Liver (tissue), 9 donors: ENCODE results near the gene SETD1A. TPM values are rescaled to one million over a fixed set of nuclear protein-coding genes. Genes with fewer than 3 reads are reported as not detected.

Experiments
- DNase-seq: peaks from one replicate; pipeline ENCODE4 v3.0.0-alpha.2; 2017; ENCODE audit warnings: low spot score
- H3K27ac ChIP-seq, 2 donors: one replicate each; pipeline ENCODE4 v1.7.0; 2013; ENCODE audit warnings: inconsistent platforms in 2 of 2, low read length in 2 of 2, control low read depth in 1 of 2, low read depth in 1 of 2, mild to moderate bottlenecking in 1 of 2
- H3K27me3 ChIP-seq, 4 donors: one replicate each; pipeline versions ENCODE4 v1.6.1 to v1.7.0; 2013; ENCODE audit warnings: low read length in 3 of 4, inconsistent platforms in 1 of 4, mild to moderate bottlenecking in 1 of 4, moderate library complexity in 1 of 4; ENCODE audit not compliant: control insufficient read depth in 4 of 4, insufficient read depth in 4 of 4
- H3K36me3 ChIP-seq, 4 donors: one replicate each; pipeline versions ENCODE4 v1.6.1 to v1.7.0; 2013; ENCODE audit warnings: low read length in 3 of 4, mild to moderate bottlenecking in 3 of 4, low read depth in 1 of 4, moderate library complexity in 1 of 4; ENCODE audit not compliant: control insufficient read depth in 4 of 4, insufficient read depth in 3 of 4
- H3K4me1 ChIP-seq, 4 donors: one replicate each; pipeline versions ENCODE4 v1.6.1 to v1.7.0; 2013; ENCODE audit warnings: low read length in 3 of 4, mild to moderate bottlenecking in 3 of 4, moderate library complexity in 1 of 4; ENCODE audit not compliant: control insufficient read depth in 4 of 4, insufficient read depth in 4 of 4
- H3K4me3 ChIP-seq, 3 donors: one replicate each; pipeline versions ENCODE4 v1.6.1 to v1.7.0; 2013; ENCODE audit warnings: low read length in 3 of 3, control low read depth in 1 of 3, low read depth in 1 of 3, mild to moderate bottlenecking in 1 of 3
- H3K9ac ChIP-seq, 2 donors: one replicate each; pipeline ENCODE4 v1.7.0; 2013; ENCODE audit warnings: low read length in 2 of 2, mild to moderate bottlenecking in 2 of 2, moderate library complexity in 2 of 2, control low read depth in 1 of 2, low read depth in 1 of 2
- H3K9me3 ChIP-seq, 4 donors: one replicate each; pipeline versions ENCODE4 v1.6.1 to v1.7.0; 2013; ENCODE audit warnings: low read length in 3 of 4; ENCODE audit not compliant: control insufficient read depth in 4 of 4
- ATF3 ChIP-seq: IDR thresholded peaks from 2 replicates; pipeline ENCODE4 v1.6.1; 2016; ENCODE audit warnings: antibody characterized with exemption
- EGR1 ChIP-seq, 2 donors: IDR thresholded peaks; 2 replicates each; pipeline ENCODE4 v1.6.1; 2016 to 2018; ENCODE audit warnings: antibody characterized with exemption in 2 of 2, low read depth in 2 of 2
- FOXA1 ChIP-seq: IDR thresholded peaks from 2 replicates; pipeline ENCODE4 v1.6.1; 2016; ENCODE audit warnings: antibody characterized with exemption
- FOXA2 ChIP-seq: IDR thresholded peaks from 2 replicates; pipeline ENCODE4 v1.6.1; 2016; ENCODE audit warnings: antibody characterized with exemption
- GABPA ChIP-seq, 2 donors: IDR thresholded peaks in 1 of 2; conservative IDR thresholded peaks in 1 of 2; 2 replicates each; pipeline ENCODE4 v1.6.1; 2016; ENCODE audit warnings: antibody characterized with exemption in 2 of 2, mild to moderate bottlenecking in 1 of 2, moderate library complexity in 1 of 2
- HNF4A ChIP-seq, 2 donors: conservative IDR thresholded peaks; 2 replicates each; pipeline ENCODE4 v1.6.1; 2016; ENCODE audit warnings: antibody characterized with exemption in 2 of 2, mild to moderate bottlenecking in 2 of 2
- HNF4G ChIP-seq: IDR thresholded peaks from 2 replicates; pipeline ENCODE4 v1.6.1; 2016; ENCODE audit warnings: antibody characterized with exemption
- JUND ChIP-seq, 2 donors: IDR thresholded peaks; 2 replicates each; pipeline ENCODE4 v1.6.1; 2016; ENCODE audit warnings: antibody characterized with exemption in 2 of 2
- NR2F2 ChIP-seq: IDR thresholded peaks from 2 replicates; pipeline ENCODE4 v1.6.1; 2016; ENCODE audit warnings: antibody characterized with exemption
- RAD21 ChIP-seq, 2 donors: IDR thresholded peaks; 2 replicates each; pipeline ENCODE4 v1.6.1; 2016; ENCODE audit warnings: antibody characterized with exemption in 2 of 2, mild to moderate bottlenecking in 2 of 2
- REST ChIP-seq: IDR thresholded peaks from 2 replicates; pipeline ENCODE4 v1.6.1; 2016; ENCODE audit warnings: antibody characterized with exemption, mild to moderate bottlenecking
- RXRA ChIP-seq, 2 donors: IDR thresholded peaks; 2 replicates each; pipeline ENCODE4 v1.6.1; 2017 to 2018; ENCODE audit warnings: antibody characterized with exemption in 2 of 2, mild to moderate bottlenecking in 1 of 2
- SP1 ChIP-seq: IDR thresholded peaks from 2 replicates; pipeline ENCODE4 v1.6.1; 2018; ENCODE audit warnings: antibody characterized with exemption, mild to moderate bottlenecking
- TAF1 ChIP-seq: conservative IDR thresholded peaks from 2 replicates; pipeline ENCODE4 v1.6.1; 2016; ENCODE audit warnings: antibody characterized with exemption, mild to moderate bottlenecking
- YY1 ChIP-seq: IDR thresholded peaks from 2 replicates; pipeline ENCODE4 v1.6.1; 2016; ENCODE audit warnings: antibody characterized with exemption, mild to moderate bottlenecking
- WGBS: extraction: QIAGEN DNeasy Blood & Tissue Kit; methylation state at CpG from one replicate; pipeline ENCODE4 v1.1.7; 2013; 5-methylcytosine and 5-hydroxymethylcytosine counted together
- polyA plus RNA-seq, 2 donors: library from polyadenylated mRNA; stranded (reverse) in 1 of 2; unstranded in 1 of 2; fragments of 200-250 nt in 1 of 2; fragments of >200 nt in 1 of 2; fragmentation: Nextera tagmentation in 1 of 2; extraction: Ambion mirVana in 1 of 2; gene quantifications; one replicate each; pipeline versions ENCODE4 v1.2.1 to v1.2.3, GENCODE V29; 2013 to 2015
- total RNA-seq, 2 donors: library from RNA; depleted of rRNA; stranded (reverse); fragments of >200 nt; gene quantifications; one replicate each; pipeline ENCODE4 v1.2.3, GENCODE V29; 2014
- TF ChIP-seq, protein P1 (sequence below): fragments of 150-350 bp; IDR thresholded peaks from 2 replicates; pipeline ENCODE4 v1.5.1; 2017; ENCODE audit warnings: improper control_type of control experiment, low read depth, low read length; ENCODE audit not compliant: missing input control
- TF ChIP-seq, protein P2 (sequence below): IDR thresholded peaks from 2 replicates; pipeline ENCODE4 v1.6.1; 2016; ENCODE audit warnings: antibody characterized with exemption
- TF ChIP-seq, protein P3 (sequence below): IDR thresholded peaks from 2 replicates; pipeline ENCODE4 v1.6.1; 2016; ENCODE audit warnings: antibody characterized with exemption
- donor health status: healthy.
- donor health status: healthy.
- donor health status: healthy.
- donor health status: healthy.
- donor health status: healthy.

The SETD1A gene
- total and polyA plus RNA-seq, 4 donors, result 2.7 to 4.9 (median 3.7) TPM

DNA sequence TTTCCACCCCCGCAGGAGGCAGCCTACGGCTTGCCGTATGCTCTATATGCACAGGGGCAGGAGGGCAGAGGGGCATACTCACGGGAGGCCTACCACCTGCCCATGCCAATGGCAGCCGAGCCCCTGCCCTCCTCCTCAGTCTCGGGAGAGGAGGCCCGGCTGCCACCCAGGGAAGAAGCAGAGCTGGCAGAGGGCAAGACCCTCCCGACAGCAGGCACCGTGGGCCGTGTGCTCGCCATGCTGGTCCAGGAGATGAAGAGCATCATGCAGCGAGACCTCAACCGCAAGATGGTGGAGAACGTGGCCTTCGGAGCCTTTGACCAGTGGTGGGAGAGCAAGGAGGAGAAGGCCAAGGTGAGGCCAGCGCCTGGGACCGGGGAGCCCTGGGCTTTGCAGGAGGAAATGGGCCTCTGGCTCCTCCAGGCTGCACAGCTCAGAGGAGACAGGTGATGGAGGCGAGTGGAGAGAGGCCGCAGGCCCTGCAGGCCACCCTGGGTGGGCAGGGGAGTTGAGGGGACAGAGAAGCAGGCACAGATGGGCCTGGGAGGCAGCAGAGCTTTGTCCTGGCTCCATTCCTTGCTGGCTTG lies 8.6 kb downstream of the SETD1A start:
- H3K27ac ChIP-seq, result no peak overlapping the region
- WGBS, result 96% methylated on average over 19 of the region's 19 CpGs

More for the DNA sequence above, 8.6 kb downstream of the SETD1A start:
- no peaks in the 10 kb centered on the region for H3K9me3 ChIP-seq
- H3K36me3 ChIP-seq, result peaks cover 24 to 75% (median 58%) of the 10 kb centered on the region in 4 donors
- no peak overlapping the region for H3K9ac ChIP-seq
- TF ChIP-seq JUND (IDR thresholded peaks at IDR 0.05) (no peak), HNF4G (no peak), RAD21 (IDR thresholded peaks at IDR 0.05) (no peak), REST (no peak), EGR1 (IDR thresholded peaks at IDR 0.05; ENCODE audit: low read depth in 2 of 2) (no peak), ATF3 (no peak), FOXA2 (no peak), RXRA (IDR thresholded peaks at IDR 0.05) (no peak), HNF4A (conservative IDR thresholded peaks at IDR 0.05) (no peak), GABPA (IDR thresholded peaks at IDR 0.05 in 1 of 2, conservative IDR thresholded peaks at IDR 0.05 in 1 of 2) (no peak), TAF1 (no peak), NR2F2 (no peak), FOXA1 (no peak), SP1 (no peak), YY1 (no peak)
- TF ChIP-seq, protein P1, sequence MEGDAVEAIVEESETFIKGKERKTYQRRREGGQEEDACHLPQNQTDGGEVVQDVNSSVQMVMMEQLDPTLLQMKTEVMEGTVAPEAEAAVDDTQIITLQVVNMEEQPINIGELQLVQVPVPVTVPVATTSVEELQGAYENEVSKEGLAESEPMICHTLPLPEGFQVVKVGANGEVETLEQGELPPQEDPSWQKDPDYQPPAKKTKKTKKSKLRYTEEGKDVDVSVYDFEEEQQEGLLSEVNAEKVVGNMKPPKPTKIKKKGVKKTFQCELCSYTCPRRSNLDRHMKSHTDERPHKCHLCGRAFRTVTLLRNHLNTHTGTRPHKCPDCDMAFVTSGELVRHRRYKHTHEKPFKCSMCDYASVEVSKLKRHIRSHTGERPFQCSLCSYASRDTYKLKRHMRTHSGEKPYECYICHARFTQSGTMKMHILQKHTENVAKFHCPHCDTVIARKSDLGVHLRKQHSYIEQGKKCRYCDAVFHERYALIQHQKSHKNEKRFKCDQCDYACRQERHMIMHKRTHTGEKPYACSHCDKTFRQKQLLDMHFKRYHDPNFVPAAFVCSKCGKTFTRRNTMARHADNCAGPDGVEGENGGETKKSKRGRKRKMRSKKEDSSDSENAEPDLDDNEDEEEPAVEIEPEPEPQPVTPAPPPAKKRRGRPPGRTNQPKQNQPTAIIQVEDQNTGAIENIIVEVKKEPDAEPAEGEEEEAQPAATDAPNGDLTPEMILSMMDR, result no peak
- TF ChIP-seq, protein P2, sequence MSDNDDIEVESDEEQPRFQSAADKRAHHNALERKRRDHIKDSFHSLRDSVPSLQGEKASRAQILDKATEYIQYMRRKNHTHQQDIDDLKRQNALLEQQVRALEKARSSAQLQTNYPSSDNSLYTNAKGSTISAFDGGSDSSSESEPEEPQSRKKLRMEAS, result no peak
- TF ChIP-seq, protein P3, sequence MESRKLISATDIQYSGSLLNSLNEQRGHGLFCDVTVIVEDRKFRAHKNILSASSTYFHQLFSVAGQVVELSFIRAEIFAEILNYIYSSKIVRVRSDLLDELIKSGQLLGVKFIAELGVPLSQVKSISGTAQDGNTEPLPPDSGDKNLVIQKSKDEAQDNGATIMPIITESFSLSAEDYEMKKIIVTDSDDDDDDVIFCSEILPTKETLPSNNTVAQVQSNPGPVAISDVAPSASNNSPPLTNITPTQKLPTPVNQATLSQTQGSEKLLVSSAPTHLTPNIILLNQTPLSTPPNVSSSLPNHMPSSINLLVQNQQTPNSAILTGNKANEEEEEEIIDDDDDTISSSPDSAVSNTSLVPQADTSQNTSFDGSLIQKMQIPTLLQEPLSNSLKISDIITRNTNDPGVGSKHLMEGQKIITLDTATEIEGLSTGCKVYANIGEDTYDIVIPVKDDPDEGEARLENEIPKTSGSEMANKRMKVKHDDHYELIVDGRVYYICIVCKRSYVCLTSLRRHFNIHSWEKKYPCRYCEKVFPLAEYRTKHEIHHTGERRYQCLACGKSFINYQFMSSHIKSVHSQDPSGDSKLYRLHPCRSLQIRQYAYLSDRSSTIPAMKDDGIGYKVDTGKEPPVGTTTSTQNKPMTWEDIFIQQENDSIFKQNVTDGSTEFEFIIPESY, result no peak
- H3K4me1 ChIP-seq, result no peaks in the 10 kb centered on the region
- no peak for DNase-seq
- no peak overlapping the region for H3K4me3 ChIP-seq
- no peaks in the 10 kb centered on the region for H3K27me3 ChIP-seq
